ENCODE measurements around the gene ABCG2.

- no peak for TF ChIP-seq TAF1 (IDR thresholded peaks at IDR 0.05; ENCODE audit: low read depth, low read length)
- TF ChIP-seq POLR2A (IDR thresholded peaks at IDR 0.05; ENCODE audit: low read depth, low read length): no peak
These were observed 116.8 kb downstream of the ABCG2 start for GRCh38 chr4:88041626-88042025.
